A549 (cell line): Measurements from ENCODE around the gene PACS1.

Experiments
- CTCF ChIP-seq: fragments of >200 bp; sonication (Bioruptor Twin); formaldehyde crosslinking; IDR thresholded peaks from 3 replicates; pipeline ENCODE4 v1.5.1; 2016
- HDAC2 ChIP-seq: fragments of 200-600 bp; sonication (generic); IDR thresholded peaks from 2 replicates; pipeline ENCODE4 v1.6.1; 2016
- MAFK ChIP-seq: fragments of 450-650 bp; IDR thresholded peaks from 2 replicates; pipeline ENCODE4 v1.6.1; 2014; ENCODE audit not compliant: partially characterized antibody
- POLR2A ChIP-seq: IDR thresholded peaks from 2 replicates; pipeline ENCODE4 v1.6.1; 2012; ENCODE audit warnings: mild to moderate bottlenecking, low read length
- SMC3 ChIP-seq: fragments of >200 bp; sonication (Bioruptor Twin); formaldehyde crosslinking; IDR thresholded peaks from 3 replicates; pipeline ENCODE4 v1.6.1; 2018; ENCODE audit warnings: inconsistent platforms

- TF ChIP-seq POLR2A (no peak), CTCF (no peak), SMC3 (no peak), HDAC2 (no peak), MAFK (no peak)
These were observed 219.7 kb downstream of the PACS1 start for GRCh38 chr11:66289548-66290329.
